DOHH2 (cell line): ENCODE results near the gene DNAL1.

Experiments used
- H3F3A ChIP-seq: fragments of 200-600 bp; sonication (generic), shearing (Covaris generic); 2 replicates; pipeline ENCODE4 v1.6.0; 2016; ENCODE audit warnings: antibody characterized with exemption, mild to moderate bottlenecking; ENCODE audit not compliant: control insufficient read depth, insufficient read depth
- H3K27ac ChIP-seq: fragments of 200-600 bp; sonication (generic); 2 replicates; pipeline ENCODE4 v1.5.1; 2014; ENCODE audit warnings: low read depth, mild to moderate bottlenecking, low read length, moderate library complexity
- H3K27me3 ChIP-seq: fragments of 200-600 bp; sonication (generic); 2 replicates; pipeline ENCODE4 v1.6.1; 2014; ENCODE audit warnings: mild to moderate bottlenecking, low read length, mixed read lengths; ENCODE audit not compliant: control insufficient read depth
- H3K36me3 ChIP-seq: fragments of 200-600 bp; sonication (generic); 2 replicates; pipeline ENCODE4 v1.6.1; 2014; ENCODE audit warnings: mild to moderate bottlenecking, low read length, moderate library complexity, mixed read lengths; ENCODE audit not compliant: control insufficient read depth
- H3K4me1 ChIP-seq: fragments of 200-600 bp; sonication (generic); 2 replicates; pipeline ENCODE4 v1.6.1; 2014; ENCODE audit warnings: mild to moderate bottlenecking, low read length, mixed read lengths; ENCODE audit not compliant: control insufficient read depth
- H3K4me2 ChIP-seq: fragments of 200-600 bp; sonication (generic); 2 replicates; pipeline ENCODE4 v1.6.0; 2014; ENCODE audit warnings: mild to moderate bottlenecking, low read length, moderate library complexity
- H3K4me3 ChIP-seq: fragments of 200-600 bp; sonication (generic); 2 replicates; pipeline ENCODE4 v1.5.1; 2014; ENCODE audit warnings: mild to moderate bottlenecking, low read length, mixed read lengths
- H3K79me2 ChIP-seq: fragments of 200-600 bp; sonication (generic); 2 replicates; pipeline ENCODE4 v1.6.1; 2014; ENCODE audit warnings: mild to moderate bottlenecking, low read length, mixed read lengths; ENCODE audit not compliant: control insufficient read depth
- H3K9me2 ChIP-seq: fragments of 200-600 bp; sonication (generic); replicated peaks from 2 replicates; pipeline ENCODE4 v1.6.1; 2014; ENCODE audit warnings: mild to moderate bottlenecking, low read length, mixed read lengths; ENCODE audit not compliant: control insufficient read depth
- H3K9me3 ChIP-seq: fragments of 200-600 bp; sonication (generic); 2 replicates; pipeline ENCODE4 v1.6.1; 2014; ENCODE audit warnings: antibody characterized with exemption, low read length, mixed read lengths; ENCODE audit not compliant: control insufficient read depth, insufficient read depth
- H4K20me1 ChIP-seq: fragments of 200-600 bp; sonication (generic); 2 replicates; pipeline ENCODE4 v1.6.0; 2014; ENCODE audit warnings: low read depth, mild to moderate bottlenecking, antibody characterized with exemption, low read length, moderate library complexity; ENCODE audit not compliant: control insufficient read depth, insufficient read depth
- EZH2phosphoT487 ChIP-seq: fragments of 200-600 bp; sonication (generic); IDR thresholded peaks from 2 replicates; pipeline ENCODE4 v1.6.1; 2017; ENCODE audit warnings: borderline replicate concordance, mild to moderate bottlenecking, antibody characterized with exemption, low read length, moderate library complexity, mixed read lengths
- TF ChIP-seq, protein P1 (sequence below): fragments of 200-600 bp; sonication (generic); IDR thresholded peaks from one replicate; pipeline ENCODE4 v1.5.1; 2014; ENCODE audit warnings: antibody characterized with exemption, mild to moderate bottlenecking, low read depth, low read length; ENCODE audit not compliant: poor library complexity, severe bottlenecking

The DNAL1 gene

DNA sequence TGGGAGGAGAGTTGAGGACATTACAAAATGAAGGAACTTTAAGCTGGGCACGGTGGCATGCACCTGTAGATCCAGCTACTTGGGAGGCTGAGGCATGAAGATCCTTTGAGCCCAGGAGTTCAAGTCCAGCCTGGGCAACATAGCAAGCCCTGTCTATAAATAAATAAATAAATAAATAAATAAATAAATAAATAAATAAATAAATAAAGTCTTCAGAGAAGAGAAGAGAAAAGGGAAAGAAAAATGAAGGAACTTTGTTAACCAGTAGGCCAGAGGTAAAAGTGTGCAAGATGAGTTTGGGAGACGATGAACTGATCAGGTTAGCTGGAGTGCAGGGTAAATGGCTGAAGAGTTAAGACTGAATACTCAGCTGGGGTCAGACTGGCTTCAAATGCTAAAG is 49.3 kb downstream of the DNAL1 start:
- no peaks in the 10 kb centered on the region for H4K20me1 ChIP-seq
- no peaks in the 10 kb centered on the region for H3K79me2 ChIP-seq
- no peaks in the 10 kb centered on the region for H3K9me2 ChIP-seq
- H3K4me1 ChIP-seq: no peaks in the 10 kb centered on the region
- H3K36me3 ChIP-seq: no peaks in the 10 kb centered on the region
- no peak for TF ChIP-seq EZH2phosphoT487
- TF ChIP-seq, protein P1, sequence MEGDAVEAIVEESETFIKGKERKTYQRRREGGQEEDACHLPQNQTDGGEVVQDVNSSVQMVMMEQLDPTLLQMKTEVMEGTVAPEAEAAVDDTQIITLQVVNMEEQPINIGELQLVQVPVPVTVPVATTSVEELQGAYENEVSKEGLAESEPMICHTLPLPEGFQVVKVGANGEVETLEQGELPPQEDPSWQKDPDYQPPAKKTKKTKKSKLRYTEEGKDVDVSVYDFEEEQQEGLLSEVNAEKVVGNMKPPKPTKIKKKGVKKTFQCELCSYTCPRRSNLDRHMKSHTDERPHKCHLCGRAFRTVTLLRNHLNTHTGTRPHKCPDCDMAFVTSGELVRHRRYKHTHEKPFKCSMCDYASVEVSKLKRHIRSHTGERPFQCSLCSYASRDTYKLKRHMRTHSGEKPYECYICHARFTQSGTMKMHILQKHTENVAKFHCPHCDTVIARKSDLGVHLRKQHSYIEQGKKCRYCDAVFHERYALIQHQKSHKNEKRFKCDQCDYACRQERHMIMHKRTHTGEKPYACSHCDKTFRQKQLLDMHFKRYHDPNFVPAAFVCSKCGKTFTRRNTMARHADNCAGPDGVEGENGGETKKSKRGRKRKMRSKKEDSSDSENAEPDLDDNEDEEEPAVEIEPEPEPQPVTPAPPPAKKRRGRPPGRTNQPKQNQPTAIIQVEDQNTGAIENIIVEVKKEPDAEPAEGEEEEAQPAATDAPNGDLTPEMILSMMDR: no peak
- no peak overlapping the region for H3K4me2 ChIP-seq
- H3K9me3 ChIP-seq: no peaks in the 10 kb centered on the region
- no peak overlapping the region for H3K27ac ChIP-seq
- H3K27me3 ChIP-seq: no peaks in the 10 kb centered on the region
- no peaks in the 10 kb centered on the region for H3F3A ChIP-seq
- H3K4me3 ChIP-seq: no peak overlapping the region

DNA sequence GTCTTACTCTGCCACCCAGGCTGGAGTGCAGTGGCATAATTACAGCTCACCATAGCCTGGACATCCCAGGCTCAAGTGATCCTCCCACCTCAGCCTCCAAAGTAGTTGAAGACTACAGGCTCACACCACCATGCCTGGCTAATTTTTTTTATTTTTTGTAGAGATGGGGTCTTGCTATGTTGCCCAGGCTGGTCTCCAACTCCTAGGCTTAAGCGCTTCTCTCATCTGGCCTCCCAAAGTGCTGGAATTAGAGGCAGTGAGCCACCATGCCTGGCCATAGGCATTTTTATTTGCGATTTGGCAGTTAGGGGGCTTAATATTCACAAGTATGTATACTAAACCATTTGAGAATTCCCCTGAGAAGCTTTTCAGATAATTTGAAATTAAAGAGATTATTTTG is 50.3 kb downstream of the DNAL1 start:
- Histone ChIP-seq H4K20me1 (no peaks in the 10 kb centered on the region), H3K27ac (no peak overlapping the region), H3K4me3 (no peak overlapping the region), H3K9me2 (no peaks in the 10 kb centered on the region), H3K36me3 (no peaks in the 10 kb centered on the region), H3F3A (no peaks in the 10 kb centered on the region), H3K79me2 (no peaks in the 10 kb centered on the region), H3K4me1 (no peaks in the 10 kb centered on the region), H3K9me3 (no peaks in the 10 kb centered on the region), H3K4me2 (no peak overlapping the region), H3K27me3 (no peaks in the 10 kb centered on the region)
- TF ChIP-seq, protein P1: no peak
- no peak for TF ChIP-seq EZH2phosphoT487

DNA sequence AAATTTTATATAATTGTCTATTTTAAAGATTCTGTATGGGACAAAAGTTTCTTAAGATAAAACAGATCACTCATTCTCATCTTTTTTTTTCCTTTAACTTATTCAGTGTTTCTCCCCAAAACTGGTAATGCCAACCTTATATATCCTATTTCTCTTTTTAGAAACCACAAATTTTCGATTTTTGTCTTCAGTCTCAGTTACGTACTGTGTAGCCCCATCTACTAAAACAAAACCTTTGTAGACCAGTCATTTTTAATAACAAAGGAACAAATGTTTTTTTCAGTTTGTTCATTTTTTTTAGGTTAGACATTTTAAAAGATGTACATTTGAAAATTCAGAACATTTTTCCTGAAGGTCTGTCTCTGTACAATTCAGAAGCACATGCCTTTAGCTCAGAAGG is 51.2 kb downstream of the DNAL1 start:
- no peaks in the 10 kb centered on the region for H3K9me2 ChIP-seq
- no peaks in the 10 kb centered on the region for H3K9me3 ChIP-seq
- H3K4me1 ChIP-seq: no peaks in the 10 kb centered on the region
- no peak overlapping the region for H3K27ac ChIP-seq
- TF ChIP-seq EZH2phosphoT487: no peak
- TF ChIP-seq, protein P1: no peak
- H3K27me3 ChIP-seq: no peaks in the 10 kb centered on the region
- H3K79me2 ChIP-seq: no peaks in the 10 kb centered on the region
- no peak overlapping the region for H3K4me2 ChIP-seq
- no peaks in the 10 kb centered on the region for H3K36me3 ChIP-seq
- no peak overlapping the region for H3K4me3 ChIP-seq
- no peaks in the 10 kb centered on the region for H3F3A ChIP-seq
- no peaks in the 10 kb centered on the region for H4K20me1 ChIP-seq
